ENCODE measurements around the gene CHCHD3. TPM values are rescaled to one million over a fixed set of nuclear protein-coding genes. Genes with fewer than 3 reads are reported as not detected.

CHCHD3 gene
- total and polyA plus RNA-seq, 2 donors from 2014 or later = 53.9 to 77.3 TPM

- H3K27me3 ChIP-seq (ENCODE audit: control insufficient read depth, insufficient read depth, low read length) = no peaks in the 10 kb centered on the region
- H3K4me3 ChIP-seq (ENCODE audit: low read length in 3 of 3) = no peak overlapping the region
- FAIRE-seq (no peak), DNase-seq (peak in 1 of 5 donors; percentile 46)
- H3K9me3 ChIP-seq (ENCODE audit: control insufficient read depth in 2 of 3, insufficient read depth in 1 of 3, low read length in 3 of 3) = no peaks in the 10 kb centered on the region
- H3K36me3 ChIP-seq (ENCODE audit: control insufficient read depth in 2 of 3, insufficient read depth in 3 of 3, low read length in 3 of 3) = no peaks in the 10 kb centered on the region
- TF ChIP-seq, protein P1, sequence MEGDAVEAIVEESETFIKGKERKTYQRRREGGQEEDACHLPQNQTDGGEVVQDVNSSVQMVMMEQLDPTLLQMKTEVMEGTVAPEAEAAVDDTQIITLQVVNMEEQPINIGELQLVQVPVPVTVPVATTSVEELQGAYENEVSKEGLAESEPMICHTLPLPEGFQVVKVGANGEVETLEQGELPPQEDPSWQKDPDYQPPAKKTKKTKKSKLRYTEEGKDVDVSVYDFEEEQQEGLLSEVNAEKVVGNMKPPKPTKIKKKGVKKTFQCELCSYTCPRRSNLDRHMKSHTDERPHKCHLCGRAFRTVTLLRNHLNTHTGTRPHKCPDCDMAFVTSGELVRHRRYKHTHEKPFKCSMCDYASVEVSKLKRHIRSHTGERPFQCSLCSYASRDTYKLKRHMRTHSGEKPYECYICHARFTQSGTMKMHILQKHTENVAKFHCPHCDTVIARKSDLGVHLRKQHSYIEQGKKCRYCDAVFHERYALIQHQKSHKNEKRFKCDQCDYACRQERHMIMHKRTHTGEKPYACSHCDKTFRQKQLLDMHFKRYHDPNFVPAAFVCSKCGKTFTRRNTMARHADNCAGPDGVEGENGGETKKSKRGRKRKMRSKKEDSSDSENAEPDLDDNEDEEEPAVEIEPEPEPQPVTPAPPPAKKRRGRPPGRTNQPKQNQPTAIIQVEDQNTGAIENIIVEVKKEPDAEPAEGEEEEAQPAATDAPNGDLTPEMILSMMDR (IDR thresholded peaks at IDR 0.05; ENCODE audit: borderline replicate concordance, extremely low read depth, insufficient read depth) = no peak
- no peak overlapping the region for H3K9ac ChIP-seq (ENCODE audit: low read length in 3 of 3)
- intact Hi-C loops (cut with DNase I) = no loop called here
- H3K4me1 ChIP-seq (ENCODE audit: control insufficient read depth in 2 of 3, insufficient read depth in 2 of 3, low read depth in 1 of 3, low read length in 3 of 3) = no peaks in the 10 kb centered on the region
- H3K27ac ChIP-seq (ENCODE audit: low read depth in 2 of 2, low read length in 2 of 2) = peak overlapping the region; percentile 22 to 41
These were observed 216.3 kb downstream of the CHCHD3 start for GRCh38 chr7:132865366-132866143.

GRCh38 chr7:132861940-132862554 is 219.8 kb downstream of the CHCHD3 start:
- Histone ChIP-seq H3K9me3 (ENCODE audit: control insufficient read depth in 2 of 3, insufficient read depth in 1 of 3, low read length in 3 of 3) (no peaks in the 10 kb centered on the region), H3K36me3 (ENCODE audit: control insufficient read depth in 2 of 3, insufficient read depth in 3 of 3, low read length in 3 of 3) (no peaks in the 10 kb centered on the region), H3K4me1 (ENCODE audit: control insufficient read depth in 2 of 3, insufficient read depth in 2 of 3, low read depth in 1 of 3, low read length in 3 of 3) (no peaks in the 10 kb centered on the region), H3K27ac (ENCODE audit: low read depth in 2 of 2, low read length in 2 of 2) (no peak overlapping the region), H3K27me3 (ENCODE audit: control insufficient read depth, insufficient read depth, low read length) (no peaks in the 10 kb centered on the region), H3K4me3 (ENCODE audit: low read length in 3 of 3) (no peak overlapping the region), H3K9ac (ENCODE audit: low read length in 3 of 3) (no peak overlapping the region)
- FAIRE-seq (no peak), DNase-seq (no peak)
- intact Hi-C loops (cut with DNase I) = no loop called here
- TF ChIP-seq, protein P1 (IDR thresholded peaks at IDR 0.05; ENCODE audit: borderline replicate concordance, extremely low read depth, insufficient read depth) = no peak

- Histone ChIP-seq H3K27me3 (ENCODE audit: control insufficient read depth, insufficient read depth, low read length) (no peaks in the 10 kb centered on the region), H3K4me1 (ENCODE audit: control insufficient read depth in 2 of 3, insufficient read depth in 2 of 3, low read depth in 1 of 3, low read length in 3 of 3) (no peaks in the 10 kb centered on the region), H3K4me3 (ENCODE audit: low read length in 3 of 3) (no peak overlapping the region), H3K36me3 (ENCODE audit: control insufficient read depth in 2 of 3, insufficient read depth in 3 of 3, low read length in 3 of 3) (no peaks in the 10 kb centered on the region), H3K9me3 (ENCODE audit: control insufficient read depth in 2 of 3, insufficient read depth in 1 of 3, low read length in 3 of 3) (no peaks in the 10 kb centered on the region), H3K9ac (ENCODE audit: low read length in 3 of 3) (no peak overlapping the region), H3K27ac (ENCODE audit: low read depth in 2 of 2, low read length in 2 of 2) (no peak overlapping the region)
- DNase-seq (no peak), FAIRE-seq (no peak)
- intact Hi-C loops (cut with DNase I) = no loop called here
- TF ChIP-seq, protein P1 (IDR thresholded peaks at IDR 0.05; ENCODE audit: borderline replicate concordance, extremely low read depth, insufficient read depth) = no peak
These were observed 220.5 kb downstream of the CHCHD3 start for GRCh38 chr7:132861424-132861823.

Data from kidney (tissue), 14 donors.